ENCODE results near the gene ADORA1.

ADORA1 gene

GRCh38 chr1:203200916-203201315, 73.4 kb downstream of the ADORA1 start:
- DNase-seq = no peak
- Histone ChIP-seq H3K9ac (ENCODE audit: low read length) (no peak overlapping the region), H3K9me2 (replicated peaks; ENCODE audit: insufficient read depth, low read length) (no peaks in the 10 kb centered on the region), H3F3A (ENCODE audit: insufficient read depth, low read length) (no peaks in the 10 kb centered on the region), H3K9me3 (replicated peaks; ENCODE audit: insufficient read depth, low read length) (no peaks in the 10 kb centered on the region), H2AFZ (ENCODE audit: low read length) (no peak overlapping the region), H3K4me2 (ENCODE audit: low read depth, low read length) (no peak overlapping the region), H3K27me3 (replicated peaks; ENCODE audit: insufficient read depth, low read length) (no peaks in the 10 kb centered on the region), H3K36me3 (replicated peaks; ENCODE audit: insufficient read depth, low read length) (no peaks in the 10 kb centered on the region), H3K27ac (ENCODE audit: low read length) (no peak overlapping the region), H3K4me1 (ENCODE audit: low read length) (peaks cover 5% of the 10 kb centered on the region; the same call in 1 of the 2 replicates), H4K20me1 (ENCODE audit: insufficient read depth, low read length) (no peaks in the 10 kb centered on the region), H3K79me2 (ENCODE audit: low read length) (no peaks in the 10 kb centered on the region), H3K4me3 (ENCODE audit: low read length) (no peak overlapping the region)
- TF ChIP-seq CTCF (IDR thresholded peaks at IDR 0.05; ENCODE audit: low read length) (no peak), EZH2 (optimal IDR thresholded peaks at IDR 0.05; ENCODE audit: low read depth, low read length) (no peak), EZH2phosphoT487 (IDR thresholded peaks at IDR 0.05; ENCODE audit: low read length) (no peak)

GRCh38 chr1:203201516-203202205, 74.1 kb downstream of the ADORA1 start:
- Histone ChIP-seq H3F3A (ENCODE audit: insufficient read depth, low read length) (no peaks in the 10 kb centered on the region), H3K27ac (ENCODE audit: low read length) (no peak overlapping the region), H3K9ac (ENCODE audit: low read length) (no peak overlapping the region), H3K4me2 (ENCODE audit: low read depth, low read length) (no peak overlapping the region), H3K9me2 (replicated peaks; ENCODE audit: insufficient read depth, low read length) (no peaks in the 10 kb centered on the region), H3K4me1 (ENCODE audit: low read length) (peaks cover 5% of the 10 kb centered on the region; the same call in 1 of the 2 replicates), H3K4me3 (ENCODE audit: low read length) (no peak overlapping the region), H3K79me2 (ENCODE audit: low read length) (no peaks in the 10 kb centered on the region), H3K36me3 (replicated peaks; ENCODE audit: insufficient read depth, low read length) (no peaks in the 10 kb centered on the region), H3K27me3 (replicated peaks; ENCODE audit: insufficient read depth, low read length) (no peaks in the 10 kb centered on the region), H4K20me1 (ENCODE audit: insufficient read depth, low read length) (no peaks in the 10 kb centered on the region), H3K9me3 (replicated peaks; ENCODE audit: insufficient read depth, low read length) (no peaks in the 10 kb centered on the region), H2AFZ (ENCODE audit: low read length) (no peak overlapping the region)
- no peak for DNase-seq
- TF ChIP-seq EZH2 (optimal IDR thresholded peaks at IDR 0.05; ENCODE audit: low read depth, low read length) = no peak
- no peak for TF ChIP-seq EZH2phosphoT487 (IDR thresholded peaks at IDR 0.05; ENCODE audit: low read length)
- no peak for TF ChIP-seq CTCF (IDR thresholded peaks at IDR 0.05; ENCODE audit: low read length)

DNA sequence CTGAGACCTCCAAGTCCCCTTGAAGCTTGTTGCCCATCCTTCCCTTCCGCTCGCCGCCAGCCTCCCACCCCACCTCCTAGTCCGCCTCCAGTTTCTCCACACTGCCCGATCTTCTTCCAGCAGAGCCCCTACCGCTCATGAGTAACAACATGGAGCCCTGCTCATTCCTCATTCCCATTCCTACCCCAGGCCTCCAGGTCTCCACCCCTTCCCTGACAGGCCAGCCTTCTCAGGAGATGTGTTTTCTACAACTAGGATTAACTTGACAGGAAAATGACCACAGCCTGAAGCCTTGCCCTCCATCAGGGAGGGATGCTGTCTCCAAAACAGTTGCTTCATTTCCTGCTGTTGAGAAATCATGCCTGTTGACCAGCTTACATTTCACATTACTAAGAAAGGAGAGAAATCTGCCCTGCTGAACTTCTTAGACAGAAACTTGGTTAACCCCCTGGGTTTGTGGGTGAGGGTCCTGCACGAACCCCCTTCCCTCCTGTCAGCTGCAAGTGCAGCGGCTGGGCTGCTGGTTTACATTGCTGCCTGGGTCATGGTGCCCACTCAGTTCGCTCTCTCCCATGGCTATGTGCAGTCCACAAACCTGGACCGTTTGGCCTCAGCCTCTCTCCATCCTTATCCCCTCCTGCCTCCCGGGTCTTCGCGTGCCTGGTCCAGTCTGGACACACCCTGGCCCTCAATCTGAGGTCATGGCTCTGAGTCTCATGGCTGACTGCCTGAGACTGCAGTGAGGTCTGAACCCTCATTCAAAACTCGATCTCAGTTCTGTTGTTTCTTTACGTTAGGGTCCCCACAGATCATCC, 75.1 kb downstream of the ADORA1 start:
- Histone ChIP-seq H2AFZ (ENCODE audit: low read length) (no peak overlapping the region), H3F3A (ENCODE audit: insufficient read depth, low read length) (no peaks in the 10 kb centered on the region), H4K20me1 (ENCODE audit: insufficient read depth, low read length) (no peaks in the 10 kb centered on the region), H3K36me3 (replicated peaks; ENCODE audit: insufficient read depth, low read length) (no peaks in the 10 kb centered on the region), H3K4me3 (ENCODE audit: low read length) (no peak overlapping the region), H3K27me3 (replicated peaks; ENCODE audit: insufficient read depth, low read length) (no peaks in the 10 kb centered on the region), H3K9me2 (replicated peaks; ENCODE audit: insufficient read depth, low read length) (no peaks in the 10 kb centered on the region), H3K9me3 (replicated peaks; ENCODE audit: insufficient read depth, low read length) (no peaks in the 10 kb centered on the region), H3K79me2 (ENCODE audit: low read length) (no peaks in the 10 kb centered on the region), H3K4me1 (ENCODE audit: low read length) (peaks cover 5% of the 10 kb centered on the region; the same call in 1 of the 2 replicates), H3K9ac (ENCODE audit: low read length) (no peak overlapping the region), H3K4me2 (ENCODE audit: low read depth, low read length) (no peak overlapping the region), H3K27ac (ENCODE audit: low read length) (no peak overlapping the region)
- TF ChIP-seq EZH2phosphoT487 (IDR thresholded peaks at IDR 0.05; ENCODE audit: low read length) (no peak), CTCF (IDR thresholded peaks at IDR 0.05; ENCODE audit: low read length) (no peak), EZH2 (optimal IDR thresholded peaks at IDR 0.05; ENCODE audit: low read depth, low read length) (no peak)
- no peak for DNase-seq

All from MM.1S (cell line).